DOHH2 (cell line): Measurements from ENCODE around the gene IL9.

Experiments
- H3F3A ChIP-seq: fragments of 200-600 bp; sonication (generic), shearing (Covaris generic); 2 replicates; pipeline ENCODE4 v1.6.0; 2016; ENCODE audit warnings: antibody characterized with exemption, mild to moderate bottlenecking; ENCODE audit not compliant: control insufficient read depth, insufficient read depth
- H3K27ac ChIP-seq: fragments of 200-600 bp; sonication (generic); 2 replicates; pipeline ENCODE4 v1.5.1; 2014; ENCODE audit warnings: low read depth, mild to moderate bottlenecking, low read length, moderate library complexity
- H3K27me3 ChIP-seq: fragments of 200-600 bp; sonication (generic); 2 replicates; pipeline ENCODE4 v1.6.1; 2014; ENCODE audit warnings: mild to moderate bottlenecking, low read length, mixed read lengths; ENCODE audit not compliant: control insufficient read depth
- H3K36me3 ChIP-seq: fragments of 200-600 bp; sonication (generic); 2 replicates; pipeline ENCODE4 v1.6.1; 2014; ENCODE audit warnings: mild to moderate bottlenecking, low read length, moderate library complexity, mixed read lengths; ENCODE audit not compliant: control insufficient read depth
- H3K4me1 ChIP-seq: fragments of 200-600 bp; sonication (generic); 2 replicates; pipeline ENCODE4 v1.6.1; 2014; ENCODE audit warnings: mild to moderate bottlenecking, low read length, mixed read lengths; ENCODE audit not compliant: control insufficient read depth
- H3K4me2 ChIP-seq: fragments of 200-600 bp; sonication (generic); 2 replicates; pipeline ENCODE4 v1.6.0; 2014; ENCODE audit warnings: mild to moderate bottlenecking, low read length, moderate library complexity
- H3K4me3 ChIP-seq: fragments of 200-600 bp; sonication (generic); 2 replicates; pipeline ENCODE4 v1.5.1; 2014; ENCODE audit warnings: mild to moderate bottlenecking, low read length, mixed read lengths
- H3K79me2 ChIP-seq: fragments of 200-600 bp; sonication (generic); 2 replicates; pipeline ENCODE4 v1.6.1; 2014; ENCODE audit warnings: mild to moderate bottlenecking, low read length, mixed read lengths; ENCODE audit not compliant: control insufficient read depth
- H3K9me2 ChIP-seq: fragments of 200-600 bp; sonication (generic); replicated peaks from 2 replicates; pipeline ENCODE4 v1.6.1; 2014; ENCODE audit warnings: mild to moderate bottlenecking, low read length, mixed read lengths; ENCODE audit not compliant: control insufficient read depth
- H3K9me3 ChIP-seq: fragments of 200-600 bp; sonication (generic); 2 replicates; pipeline ENCODE4 v1.6.1; 2014; ENCODE audit warnings: antibody characterized with exemption, low read length, mixed read lengths; ENCODE audit not compliant: control insufficient read depth, insufficient read depth
- H4K20me1 ChIP-seq: fragments of 200-600 bp; sonication (generic); 2 replicates; pipeline ENCODE4 v1.6.0; 2014; ENCODE audit warnings: low read depth, mild to moderate bottlenecking, antibody characterized with exemption, low read length, moderate library complexity; ENCODE audit not compliant: control insufficient read depth, insufficient read depth
- EZH2phosphoT487 ChIP-seq: fragments of 200-600 bp; sonication (generic); IDR thresholded peaks from 2 replicates; pipeline ENCODE4 v1.6.1; 2017; ENCODE audit warnings: borderline replicate concordance, mild to moderate bottlenecking, antibody characterized with exemption, low read length, moderate library complexity, mixed read lengths
- TF ChIP-seq, protein P1 (sequence below): fragments of 200-600 bp; sonication (generic); IDR thresholded peaks from one replicate; pipeline ENCODE4 v1.5.1; 2014; ENCODE audit warnings: antibody characterized with exemption, mild to moderate bottlenecking, low read depth, low read length; ENCODE audit not compliant: poor library complexity, severe bottlenecking

The IL9 gene

DNA sequence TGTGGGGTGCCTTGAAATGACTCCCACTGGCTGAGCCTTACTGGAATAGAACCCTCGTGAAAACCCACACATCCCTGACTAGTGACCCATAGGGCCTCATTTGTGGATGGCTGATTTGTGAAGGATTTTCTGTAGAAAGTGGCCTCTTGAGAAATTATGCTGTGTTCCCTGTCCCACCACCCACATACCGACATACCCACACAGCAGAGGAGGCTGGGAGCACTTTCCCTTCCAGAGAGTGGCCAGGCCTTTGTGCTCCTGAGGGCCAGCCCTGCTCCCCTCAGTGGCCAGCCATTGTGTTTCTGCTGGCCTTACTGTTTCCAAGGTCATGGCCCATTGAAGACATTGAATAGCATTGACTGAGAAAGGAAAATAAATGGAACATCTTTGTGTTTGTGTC is 29.6 kb downstream of the IL9 start:
- Histone ChIP-seq H3K27me3 (peaks cover 7% of the 10 kb centered on the region; the same call in 1 of the 2 replicates), H3K9me2 (no peaks in the 10 kb centered on the region), H3K27ac (no peak overlapping the region), H3K9me3 (no peaks in the 10 kb centered on the region), H4K20me1 (no peaks in the 10 kb centered on the region), H3K4me1 (no peaks in the 10 kb centered on the region), H3K36me3 (no peaks in the 10 kb centered on the region), H3K4me3 (no peak overlapping the region), H3F3A (no peaks in the 10 kb centered on the region), H3K4me2 (no peak overlapping the region), H3K79me2 (no peaks in the 10 kb centered on the region)
- TF ChIP-seq, protein P1, sequence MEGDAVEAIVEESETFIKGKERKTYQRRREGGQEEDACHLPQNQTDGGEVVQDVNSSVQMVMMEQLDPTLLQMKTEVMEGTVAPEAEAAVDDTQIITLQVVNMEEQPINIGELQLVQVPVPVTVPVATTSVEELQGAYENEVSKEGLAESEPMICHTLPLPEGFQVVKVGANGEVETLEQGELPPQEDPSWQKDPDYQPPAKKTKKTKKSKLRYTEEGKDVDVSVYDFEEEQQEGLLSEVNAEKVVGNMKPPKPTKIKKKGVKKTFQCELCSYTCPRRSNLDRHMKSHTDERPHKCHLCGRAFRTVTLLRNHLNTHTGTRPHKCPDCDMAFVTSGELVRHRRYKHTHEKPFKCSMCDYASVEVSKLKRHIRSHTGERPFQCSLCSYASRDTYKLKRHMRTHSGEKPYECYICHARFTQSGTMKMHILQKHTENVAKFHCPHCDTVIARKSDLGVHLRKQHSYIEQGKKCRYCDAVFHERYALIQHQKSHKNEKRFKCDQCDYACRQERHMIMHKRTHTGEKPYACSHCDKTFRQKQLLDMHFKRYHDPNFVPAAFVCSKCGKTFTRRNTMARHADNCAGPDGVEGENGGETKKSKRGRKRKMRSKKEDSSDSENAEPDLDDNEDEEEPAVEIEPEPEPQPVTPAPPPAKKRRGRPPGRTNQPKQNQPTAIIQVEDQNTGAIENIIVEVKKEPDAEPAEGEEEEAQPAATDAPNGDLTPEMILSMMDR, result no peak
- TF ChIP-seq EZH2phosphoT487, result no peak

DNA sequence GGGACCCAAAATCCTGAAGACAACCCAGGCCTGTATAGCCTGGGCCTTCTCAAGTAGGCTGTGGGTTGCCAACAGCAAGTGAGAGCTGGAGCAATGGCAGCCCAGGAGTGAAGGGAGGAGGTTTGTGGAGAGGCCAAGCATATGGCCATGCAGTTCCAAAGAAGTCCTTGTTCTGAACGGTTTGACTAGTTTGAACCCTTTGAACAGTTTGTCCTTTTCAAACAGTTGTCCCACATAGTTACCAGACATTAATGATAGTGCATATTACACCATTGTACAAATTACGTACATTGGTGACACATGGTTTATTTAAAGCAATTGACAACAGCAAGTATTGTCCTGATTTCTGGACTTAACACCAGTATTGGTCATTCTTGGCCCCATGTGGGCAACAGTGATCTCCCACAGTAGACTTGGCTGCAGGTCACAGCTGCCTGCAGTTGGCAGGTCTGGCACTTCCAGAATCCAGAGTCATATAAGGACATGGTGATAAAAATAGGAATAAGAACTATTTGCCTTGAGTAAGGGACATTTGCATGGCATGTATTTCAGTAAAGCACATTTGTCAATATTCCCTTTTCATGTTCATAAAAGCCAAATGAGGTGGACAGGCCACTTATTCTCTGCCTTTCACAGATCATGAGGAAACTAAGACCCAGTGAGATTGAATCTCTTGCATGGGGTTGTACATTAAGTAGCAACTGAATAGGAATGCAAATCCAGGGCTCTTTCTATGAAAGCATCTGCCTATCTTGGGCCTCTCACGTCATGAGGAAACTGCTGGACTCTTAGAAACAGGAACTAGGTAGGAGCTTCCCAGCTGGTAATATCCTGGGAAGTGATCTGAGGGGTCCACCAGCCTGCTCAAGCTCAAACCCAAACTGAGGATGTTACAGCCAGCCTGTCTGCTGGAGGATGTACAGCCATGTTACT is 30.9 kb downstream of the IL9 start:
- H3K4me3 ChIP-seq, result no peak overlapping the region
- H3K9me3 ChIP-seq, result no peaks in the 10 kb centered on the region
- no peaks in the 10 kb centered on the region for H3F3A ChIP-seq
- H3K4me2 ChIP-seq, result no peak overlapping the region
- H3K27me3 ChIP-seq, result peaks cover 5% of the 10 kb centered on the region; the same call in 1 of the 2 replicates
- TF ChIP-seq, protein P1, result no peak
- TF ChIP-seq EZH2phosphoT487, result no peak
- H3K36me3 ChIP-seq, result no peaks in the 10 kb centered on the region
- no peaks in the 10 kb centered on the region for H4K20me1 ChIP-seq
- no peaks in the 10 kb centered on the region for H3K79me2 ChIP-seq
- no peaks in the 10 kb centered on the region for H3K9me2 ChIP-seq
- no peak overlapping the region for H3K27ac ChIP-seq
- H3K4me1 ChIP-seq, result no peaks in the 10 kb centered on the region

DNA sequence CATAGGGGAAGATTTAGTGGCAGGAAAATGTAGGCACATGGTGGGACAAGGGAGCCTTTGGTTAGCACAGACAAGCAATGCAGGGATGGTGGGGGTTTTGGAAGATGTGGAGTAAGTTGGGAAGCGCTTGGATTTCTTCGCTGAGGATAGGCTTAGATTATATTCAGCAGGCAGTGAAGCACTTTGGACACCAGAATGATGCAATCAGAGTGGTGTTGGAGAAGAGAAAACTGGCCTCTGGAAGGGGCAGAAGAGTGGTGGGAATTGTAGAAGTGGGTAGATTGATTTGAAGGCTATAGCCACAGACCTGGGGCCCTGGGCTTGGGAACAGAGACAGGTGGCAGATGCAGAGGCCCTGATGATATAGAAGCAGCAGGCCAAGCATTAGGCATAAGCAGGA is 32.9 kb downstream of the IL9 start:
- no peaks in the 10 kb centered on the region for H3K79me2 ChIP-seq
- no peaks in the 10 kb centered on the region for H3K4me1 ChIP-seq
- H4K20me1 ChIP-seq, result no peaks in the 10 kb centered on the region
- H3F3A ChIP-seq, result no peaks in the 10 kb centered on the region
- no peaks in the 10 kb centered on the region for H3K9me2 ChIP-seq
- no peak overlapping the region for H3K4me2 ChIP-seq
- no peaks in the 10 kb centered on the region for H3K36me3 ChIP-seq
- no peak overlapping the region for H3K27ac ChIP-seq
- H3K4me3 ChIP-seq, result no peak overlapping the region
- no peaks in the 10 kb centered on the region; the same call in 1 of the 2 replicates for H3K27me3 ChIP-seq
- H3K9me3 ChIP-seq, result peaks cover 7% of the 10 kb centered on the region; the same call in 1 of the 2 replicates
- TF ChIP-seq, protein P1, result no peak
- TF ChIP-seq EZH2phosphoT487, result no peak
